ENCODE data around the gene RRP9.
"Not testable (repeated sequence)": the region's sequence is repeated elsewhere in the genome, so short reads cannot be mapped to it uniquely, and the experiment has no call there.

RRP9 gene

DNA sequence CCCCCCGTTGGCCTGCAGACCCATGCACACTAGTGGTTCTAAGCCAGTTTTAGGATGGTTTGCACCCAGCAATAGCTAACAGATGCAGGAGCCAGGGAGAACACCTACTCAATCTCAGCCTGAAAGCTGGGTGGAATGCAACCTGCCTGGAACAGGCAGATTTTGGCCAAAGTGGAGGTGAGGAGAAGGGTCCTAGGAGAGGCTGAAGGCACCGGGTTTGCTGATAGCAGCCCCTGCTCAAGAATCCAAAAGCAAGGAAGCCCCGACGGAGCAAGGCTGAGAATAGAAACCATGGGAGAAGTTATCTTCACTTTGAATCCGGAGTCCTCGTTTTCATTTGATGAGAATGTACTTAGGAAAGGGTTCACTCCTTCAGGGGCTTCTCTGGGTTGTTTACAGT lies 9.9 kb downstream of the RRP9 start:
- no peak for DNase-seq (ENCODE audit: low read depth)
- TF ChIP-seq, protein P1, sequence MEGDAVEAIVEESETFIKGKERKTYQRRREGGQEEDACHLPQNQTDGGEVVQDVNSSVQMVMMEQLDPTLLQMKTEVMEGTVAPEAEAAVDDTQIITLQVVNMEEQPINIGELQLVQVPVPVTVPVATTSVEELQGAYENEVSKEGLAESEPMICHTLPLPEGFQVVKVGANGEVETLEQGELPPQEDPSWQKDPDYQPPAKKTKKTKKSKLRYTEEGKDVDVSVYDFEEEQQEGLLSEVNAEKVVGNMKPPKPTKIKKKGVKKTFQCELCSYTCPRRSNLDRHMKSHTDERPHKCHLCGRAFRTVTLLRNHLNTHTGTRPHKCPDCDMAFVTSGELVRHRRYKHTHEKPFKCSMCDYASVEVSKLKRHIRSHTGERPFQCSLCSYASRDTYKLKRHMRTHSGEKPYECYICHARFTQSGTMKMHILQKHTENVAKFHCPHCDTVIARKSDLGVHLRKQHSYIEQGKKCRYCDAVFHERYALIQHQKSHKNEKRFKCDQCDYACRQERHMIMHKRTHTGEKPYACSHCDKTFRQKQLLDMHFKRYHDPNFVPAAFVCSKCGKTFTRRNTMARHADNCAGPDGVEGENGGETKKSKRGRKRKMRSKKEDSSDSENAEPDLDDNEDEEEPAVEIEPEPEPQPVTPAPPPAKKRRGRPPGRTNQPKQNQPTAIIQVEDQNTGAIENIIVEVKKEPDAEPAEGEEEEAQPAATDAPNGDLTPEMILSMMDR (IDR thresholded peaks at IDR 0.05; ENCODE audit: control insufficient read depth, extremely low read depth, insufficient read depth), result no peak
- H3K4me3 ChIP-seq (ENCODE audit: low read depth, low read length), result no peak overlapping the region

DNA sequence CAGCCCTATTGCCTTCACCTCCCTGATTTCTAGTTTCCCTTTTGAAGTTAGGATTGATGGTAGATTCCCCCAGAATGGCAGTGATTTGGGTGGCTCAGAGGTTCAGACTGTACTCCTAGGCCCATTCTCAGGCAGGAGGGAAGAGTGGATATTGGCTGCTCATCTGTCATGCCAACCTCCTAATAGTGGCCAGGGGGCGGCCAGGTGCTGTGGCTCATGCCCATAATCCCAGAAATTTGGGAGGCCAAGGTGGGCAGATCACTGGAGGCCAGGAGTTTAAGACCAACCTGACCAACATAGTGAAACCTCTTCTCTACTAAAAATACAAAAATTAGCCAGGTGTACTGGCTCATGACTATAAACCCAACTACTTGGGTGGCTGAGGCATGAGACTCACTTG lies 11.3 kb downstream of the RRP9 start:
- TF ChIP-seq, protein P1 (IDR thresholded peaks at IDR 0.05; ENCODE audit: control insufficient read depth, extremely low read depth, insufficient read depth), result no peak
- no peak overlapping the region for H3K4me3 ChIP-seq (ENCODE audit: low read depth, low read length)
- no peak for DNase-seq (ENCODE audit: low read depth)

DNA sequence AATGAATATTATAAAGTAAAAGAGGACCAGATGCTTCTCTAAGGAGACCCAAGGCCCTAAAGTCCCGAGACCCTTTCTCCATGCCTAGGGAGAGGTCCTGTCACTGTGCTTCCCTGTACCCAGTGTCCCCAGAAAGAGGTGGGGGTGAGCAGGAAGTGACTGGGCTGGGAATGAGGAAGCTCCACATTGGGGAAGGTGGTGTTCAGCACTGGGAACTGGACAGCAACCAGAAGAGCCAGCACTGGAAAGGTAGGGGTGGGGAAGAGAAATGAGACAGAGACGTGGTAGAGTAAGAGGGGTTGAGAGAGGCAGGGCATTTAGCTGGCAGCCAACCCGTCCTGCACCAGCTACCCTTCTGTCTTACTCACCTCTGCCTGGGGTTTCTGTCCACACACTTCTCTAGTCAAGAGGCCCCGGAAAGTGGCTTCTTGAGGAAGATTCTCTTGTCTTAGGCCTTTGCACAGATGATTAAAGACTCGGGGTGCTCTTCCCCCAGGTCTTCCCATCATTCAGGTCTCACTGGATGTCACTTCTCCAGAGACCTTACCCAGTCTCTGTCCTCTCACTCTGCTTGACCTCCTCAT lies 12.2 kb downstream of the RRP9 start:
- H3K4me3 ChIP-seq (ENCODE audit: low read depth, low read length), result no peak overlapping the region
- TF ChIP-seq, protein P1 (IDR thresholded peaks at IDR 0.05; ENCODE audit: control insufficient read depth, extremely low read depth, insufficient read depth), result no peak
- DNase-seq (ENCODE audit: low read depth), result no peak

DNA sequence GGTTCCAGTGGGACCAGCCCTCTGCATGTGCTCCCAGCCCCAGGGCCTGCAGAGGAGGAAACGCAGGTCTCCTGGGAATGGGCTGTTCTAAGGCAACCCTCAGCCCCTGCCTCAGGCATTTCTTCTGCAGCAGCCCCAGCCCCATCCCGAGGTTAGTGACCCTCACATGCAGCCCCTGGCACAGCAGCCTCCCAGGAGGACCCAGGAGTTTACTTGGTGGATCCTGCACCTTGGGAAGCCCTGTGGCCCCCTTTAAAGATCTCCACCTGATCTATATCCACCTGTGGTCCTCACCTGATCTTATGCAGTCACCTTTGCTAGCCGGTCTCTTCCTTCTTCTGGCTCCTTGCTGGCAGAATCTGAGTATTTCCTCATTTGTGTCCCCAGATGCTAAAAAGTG lies 12.7 kb downstream of the RRP9 start:
- not testable (repeated sequence) for H3K4me3 ChIP-seq (ENCODE audit: low read depth, low read length); DNase-seq (ENCODE audit: low read depth)

DNA sequence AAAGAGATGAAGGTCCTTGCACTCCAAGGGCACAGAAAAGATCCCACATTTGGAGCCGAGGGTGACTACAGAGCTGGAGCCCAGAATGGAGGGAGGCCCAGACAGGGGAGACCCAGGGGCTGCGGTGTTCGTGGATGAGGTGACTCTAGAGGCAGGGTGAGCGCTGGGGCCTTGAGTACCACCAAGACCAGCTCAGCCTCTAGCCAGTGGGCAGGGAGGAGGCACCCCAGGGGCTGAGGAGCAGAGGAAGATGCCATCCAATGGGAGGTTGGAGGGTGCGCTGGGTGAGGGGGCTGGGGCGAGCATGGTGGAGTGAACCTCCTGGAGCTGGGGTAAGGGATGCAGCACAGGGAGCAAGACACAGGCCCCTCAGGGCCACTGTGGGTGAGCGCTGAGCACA lies 13.3 kb downstream of the RRP9 start:
- TF ChIP-seq, protein P1 (IDR thresholded peaks at IDR 0.05; ENCODE audit: control insufficient read depth, extremely low read depth, insufficient read depth), result no peak
- H3K4me3 ChIP-seq (ENCODE audit: low read depth, low read length), result no peak overlapping the region
- DNase-seq (ENCODE audit: low read depth), result no peak

DNA sequence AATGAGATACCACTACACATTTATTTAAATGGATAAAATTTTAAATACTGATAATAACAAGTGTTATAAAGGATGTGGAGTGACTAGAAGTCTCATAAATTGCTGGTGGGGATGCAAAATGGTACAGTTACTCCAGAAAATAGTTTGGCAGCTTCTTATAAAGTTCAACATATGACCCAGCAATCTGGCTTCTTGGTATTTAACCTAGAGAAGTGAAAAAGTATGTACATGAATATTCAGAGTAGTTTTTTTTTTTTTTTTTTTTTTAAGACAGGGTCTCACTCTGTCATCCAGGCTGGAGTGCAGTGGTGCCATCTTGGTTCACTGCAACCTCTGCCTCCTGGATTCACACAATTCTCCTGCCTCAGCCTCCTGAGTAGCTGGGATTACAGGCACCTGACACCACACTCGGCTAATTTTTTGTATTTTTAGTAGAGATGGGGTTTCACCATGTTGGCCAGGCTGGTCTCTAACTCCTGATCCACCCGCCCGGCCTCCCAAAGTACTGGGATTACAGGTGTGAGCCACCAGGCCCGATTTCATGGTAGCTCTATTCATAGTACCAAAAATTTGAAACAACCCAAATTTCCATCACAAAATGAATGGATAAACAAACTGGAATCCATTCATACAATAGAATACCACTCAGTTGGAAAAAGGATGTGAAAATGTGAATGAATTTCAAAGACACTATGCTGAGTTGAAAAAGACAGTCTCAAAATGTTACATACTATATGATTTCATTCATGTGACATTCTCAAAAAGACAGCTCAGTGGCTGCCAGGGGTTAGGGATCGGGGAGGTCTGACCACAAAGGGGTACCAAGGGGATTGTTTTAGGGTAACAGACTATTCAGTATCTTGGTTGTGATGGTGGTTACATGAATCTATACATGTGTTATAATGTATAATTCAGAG lies 14.4 kb downstream of the RRP9 start:
- no peak overlapping the region for H3K4me3 ChIP-seq (ENCODE audit: low read depth, low read length)
- DNase-seq (ENCODE audit: low read depth), result no peak
- TF ChIP-seq, protein P1 (IDR thresholded peaks at IDR 0.05; ENCODE audit: control insufficient read depth, extremely low read depth, insufficient read depth), result no peak

DNA sequence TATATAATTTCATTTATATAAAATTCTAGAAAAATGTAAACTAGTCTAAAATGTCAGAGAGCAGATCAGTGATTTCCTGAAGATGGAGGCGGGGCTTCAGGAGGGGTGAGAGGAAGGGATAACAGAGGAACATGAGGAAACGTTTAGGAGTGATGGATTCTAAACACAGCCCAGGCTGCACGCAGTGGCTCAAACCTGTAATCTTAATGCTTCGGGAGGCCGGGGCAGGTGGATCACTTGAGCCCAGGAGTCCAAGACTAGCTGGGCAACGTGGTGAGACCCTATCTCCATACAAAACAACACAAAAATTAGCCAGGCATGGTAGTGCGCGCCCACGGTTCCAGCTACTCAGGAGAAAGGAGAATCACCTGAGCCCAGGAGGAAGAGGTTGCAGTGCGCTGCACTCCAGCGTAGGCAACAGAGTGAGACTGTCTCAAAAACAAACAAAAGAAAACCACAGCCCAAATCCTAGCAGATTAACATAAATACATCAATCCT lies 20.6 kb downstream of the RRP9 start:
- no peak overlapping the region for H3K4me3 ChIP-seq (ENCODE audit: low read depth, low read length)
- no peak for DNase-seq (ENCODE audit: low read depth)
- TF ChIP-seq, protein P1 (IDR thresholded peaks at IDR 0.05; ENCODE audit: control insufficient read depth, extremely low read depth, insufficient read depth), result no peak

All from LNCaP clone FGC (cell line).